Stimulated activated CD8-positive, alpha-beta memory T cell treated with anti-CD3 and anti-CD28 coated beads, Interleukin-4, amount 100 ng/mL, for 1 hour (primary cell): ENCODE data around the gene LPAR5.
"Not testable (repeated sequence)": the region's sequence is repeated elsewhere in the genome, so short reads cannot be mapped to it uniquely, and the experiment has no call there.

Source experiments
- DNase-seq, 2 donors: peaks; one replicate each; pipeline ENCODE4 v3.0.0-alpha.2; 2020; ENCODE audit warnings: low read depth in 2 of 2, low spot score in 1 of 2

LPAR5 gene

GRCh38 chr12:6607751-6608591 is 27.8 kb downstream of the LPAR5 start:
- DNase-seq, result peak in 1 of 2 donors; percentile 47

DNA sequence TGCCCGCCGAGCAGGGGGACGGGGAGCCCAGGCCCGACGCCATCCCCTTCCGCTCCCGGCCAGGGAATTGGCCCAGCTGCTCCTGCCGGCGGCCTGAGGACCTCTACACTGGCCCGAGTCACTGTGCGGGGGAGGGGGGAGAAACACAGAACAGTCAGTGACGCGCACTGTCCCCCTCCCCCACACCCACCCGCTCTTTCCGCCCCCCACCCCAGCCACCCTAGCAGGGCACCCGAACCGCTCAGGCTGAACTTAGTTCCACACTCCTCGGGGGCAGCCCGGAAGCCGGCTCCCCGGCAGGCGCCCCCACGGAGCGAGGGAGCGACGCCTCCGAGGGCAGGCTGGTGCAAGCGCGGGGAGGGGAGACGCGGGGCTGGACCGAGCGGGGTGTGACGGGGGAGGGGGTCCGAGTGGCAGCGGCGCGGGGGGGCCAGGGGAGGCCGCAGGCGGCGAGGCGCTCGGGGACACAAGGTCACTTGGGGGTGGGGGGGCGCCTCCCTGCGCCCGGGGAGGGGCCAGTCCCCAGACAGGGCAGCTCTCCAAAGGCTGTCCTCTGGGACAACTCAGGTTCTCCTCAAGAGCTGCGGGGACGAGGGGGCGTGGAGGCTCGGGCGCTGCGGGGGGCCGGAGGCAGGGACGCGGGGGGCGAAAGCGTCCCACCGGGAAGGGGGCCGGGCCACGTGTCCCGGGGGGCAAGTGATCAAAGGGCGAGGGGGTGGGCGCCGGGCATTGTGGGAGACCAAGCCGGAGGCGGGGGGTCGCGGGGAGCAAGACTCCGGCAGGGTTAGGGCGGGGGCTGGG is 29.2 kb downstream of the LPAR5 start:
- DNase-seq, result peak in 1 of 2 donors; percentile 43

GRCh38 chr12:6605421-6606330 is 30.1 kb downstream of the LPAR5 start:
- DNase-seq, result no peak

GRCh38 chr12:6604259-6605029 is 31.3 kb downstream of the LPAR5 start:
- DNase-seq, result no peak

GRCh38 chr12:6603095-6603567 is 32.6 kb downstream of the LPAR5 start:
- DNase-seq, result no peak

DNA sequence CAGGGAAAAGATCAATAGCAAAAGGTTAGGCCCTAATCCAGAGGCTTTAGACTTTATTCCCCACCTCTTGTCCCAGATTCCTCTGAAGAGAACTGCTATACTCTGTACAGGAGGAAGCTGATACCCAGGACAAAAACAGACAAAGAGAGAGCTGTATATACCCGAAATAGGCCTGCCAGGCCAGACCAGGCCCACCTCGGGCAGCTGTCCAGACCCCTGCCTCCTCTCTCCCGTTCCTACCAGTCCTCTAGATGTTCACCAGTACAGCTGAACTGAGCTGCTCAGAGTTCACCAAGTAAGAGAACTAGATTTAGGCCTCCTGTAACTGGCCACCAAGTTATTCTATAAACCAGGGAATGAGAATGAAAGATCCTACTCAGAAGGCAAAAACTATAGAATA is 33.2 kb downstream of the LPAR5 start:
- DNase-seq, result no peak

- not testable (repeated sequence) for DNase-seq
Measured at GRCh38 chr12:6595673-6596072, 40.1 kb downstream of the LPAR5 start.

DNA sequence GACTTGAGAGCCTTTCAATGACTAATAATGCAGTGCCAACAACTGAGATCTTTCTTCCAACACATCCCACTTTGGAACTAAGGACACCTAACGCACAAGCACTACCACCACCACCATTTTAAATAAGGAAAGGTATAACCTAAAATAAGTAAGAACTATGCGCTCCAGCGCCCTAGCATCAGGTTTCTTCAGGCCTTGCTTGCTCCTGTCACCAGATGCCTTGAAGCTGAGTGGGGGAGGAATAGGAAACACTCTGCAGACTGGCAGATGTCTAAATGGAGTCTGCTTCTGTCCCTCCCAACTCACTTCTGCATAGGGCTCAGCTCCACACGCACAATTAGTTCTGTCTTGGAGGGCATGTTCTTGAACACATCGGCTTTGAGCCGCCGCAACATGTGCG is 43.7 kb downstream of the LPAR5 start:
- DNase-seq, result no peak

DNA sequence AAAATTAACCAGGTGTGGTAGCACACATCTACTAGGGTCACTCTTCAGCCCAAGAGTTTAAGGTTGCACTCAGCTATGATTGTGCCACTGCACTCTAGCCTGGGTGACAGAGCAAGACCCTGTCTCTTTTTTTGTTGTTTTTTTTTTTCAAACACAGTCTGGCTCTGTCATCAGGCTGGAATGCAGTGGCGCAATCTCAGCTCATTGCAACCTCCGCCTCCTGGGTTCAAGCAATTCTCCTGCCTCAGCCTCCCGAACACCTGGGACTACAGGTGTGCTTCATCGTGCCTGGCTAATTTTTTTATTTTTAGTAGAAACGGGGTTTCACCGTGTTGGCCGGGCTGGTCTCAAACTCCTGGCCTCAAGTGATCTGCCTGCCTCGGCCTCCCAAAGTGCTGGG is 49.2 kb downstream of the LPAR5 start:
- DNase-seq, result not testable (repeated sequence)

GRCh38 chr12:6584293-6584692 is 51.5 kb downstream of the LPAR5 start:
- no peak for DNase-seq

DNA sequence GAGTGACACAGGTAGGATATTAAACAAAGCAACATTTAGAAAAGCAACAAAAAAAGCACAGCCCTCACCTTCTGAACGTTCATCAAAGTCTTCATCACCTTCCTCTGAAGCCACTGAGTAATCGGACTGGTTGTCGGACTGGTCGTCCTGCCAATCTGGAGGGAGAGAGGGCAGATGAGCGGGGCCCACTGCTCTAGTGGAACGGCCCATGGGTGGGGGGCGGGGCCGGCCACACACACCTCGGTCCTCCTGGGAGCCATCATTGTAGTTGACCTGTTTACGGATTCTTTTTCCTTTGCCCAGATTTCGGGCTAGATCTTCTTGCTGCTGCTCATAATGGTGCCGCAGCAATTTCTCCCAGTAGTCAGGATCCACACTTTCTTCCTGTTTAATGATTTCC is 52.8 kb downstream of the LPAR5 start:
- DNase-seq, result no peak

DNA sequence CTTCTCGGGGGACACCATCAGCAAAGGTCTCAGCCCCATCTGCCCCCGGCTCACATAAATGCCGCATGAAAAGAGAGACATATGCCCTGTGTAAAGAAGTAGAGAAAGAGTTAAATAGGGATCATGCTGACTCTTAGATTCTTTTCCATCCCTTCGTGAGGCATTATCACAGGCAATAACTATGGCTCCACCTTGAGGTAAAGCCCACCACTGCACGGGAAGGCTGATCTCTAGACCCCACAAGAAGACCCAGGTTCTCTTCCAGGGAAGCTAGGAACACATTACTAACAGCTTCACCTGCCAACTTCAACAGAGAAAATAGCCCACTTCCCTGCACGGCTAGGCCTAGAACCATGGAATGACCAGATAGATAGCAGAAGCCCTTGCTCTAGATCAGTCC is 53.6 kb downstream of the LPAR5 start:
- no peak for DNase-seq

DNA sequence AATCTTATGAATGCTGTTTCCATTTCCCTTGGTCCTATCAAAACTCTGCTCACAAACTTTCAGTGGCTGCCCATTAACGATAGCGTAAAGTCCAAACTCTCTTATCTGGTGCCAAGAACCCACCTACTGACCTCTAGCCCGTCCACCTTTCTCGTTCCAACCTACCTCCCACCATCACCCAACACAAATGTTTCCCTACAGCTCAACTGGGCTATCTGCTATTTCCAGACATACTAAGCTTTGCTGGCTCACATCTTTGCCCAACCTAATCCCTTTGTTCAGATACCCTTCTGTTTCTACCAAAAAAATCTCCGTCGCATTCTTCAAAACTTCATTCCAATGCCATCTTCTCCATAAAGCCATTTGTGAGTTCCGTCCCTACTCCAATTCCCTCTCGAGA is 60.1 kb downstream of the LPAR5 start:
- no peak for DNase-seq

GRCh38 chr12:6574576-6575295 is 61.0 kb downstream of the LPAR5 start:
- no peak for DNase-seq

DNA sequence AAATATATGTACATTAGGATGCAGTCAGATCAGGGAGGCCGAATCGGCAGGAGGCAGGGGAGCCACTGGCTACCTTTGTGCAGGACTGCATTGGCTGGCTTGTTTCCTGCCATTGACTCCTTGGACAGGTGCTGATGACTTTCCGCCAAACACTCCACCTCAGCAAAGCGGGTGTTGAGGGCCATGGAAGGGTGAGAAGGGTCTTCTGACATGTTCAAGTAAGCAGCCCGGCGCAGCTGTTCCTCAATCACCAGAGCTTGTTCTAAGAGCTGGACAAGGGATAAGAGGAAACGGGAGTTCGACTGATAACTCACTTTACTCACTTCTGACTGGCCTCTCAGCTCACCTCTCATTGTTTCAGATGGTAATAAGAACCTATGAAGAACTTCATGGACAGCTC is 62.8 kb downstream of the LPAR5 start:
- no peak for DNase-seq

GRCh38 chr12:6570264-6570887 is 65.4 kb downstream of the LPAR5 start:
- DNase-seq, result no peak

DNA sequence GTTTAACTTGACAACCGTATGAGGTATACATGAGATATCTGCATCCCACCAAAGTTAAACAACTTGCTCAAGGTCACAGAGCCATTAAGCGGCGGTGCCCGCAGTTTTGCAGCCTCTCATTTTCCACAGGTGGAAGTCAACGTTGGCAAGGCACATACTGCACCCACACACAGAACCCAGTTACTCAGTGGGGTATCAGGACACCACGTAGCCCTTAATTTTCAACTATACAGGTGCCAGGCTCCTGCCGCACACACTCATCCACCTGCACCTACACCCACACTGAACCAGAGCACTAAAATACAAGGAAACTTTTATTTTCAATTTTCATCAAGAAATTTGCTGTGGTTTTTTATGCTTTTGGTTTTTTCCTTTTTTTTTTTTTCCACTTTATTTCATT is 66.0 kb downstream of the LPAR5 start:
- DNase-seq, result no peak

GRCh38 chr12:6569312-6569711 is 66.4 kb downstream of the LPAR5 start:
- no peak for DNase-seq
